ENCODE data around the gene CCNF.
"Not testable (repeated sequence)": the region's sequence is repeated elsewhere in the genome, so short reads cannot be mapped to it uniquely, and the experiment has no call there.

CCNF gene

GRCh38 chr16:2429034-2429770 lies at the start of gene CCNF:
TSS of gene CCNF (plus strand) at chr16:2429447. CDS start at chr16:2429482, 35 bp downstream.
- peak within 1 kb of the TSS; percentile 91 for H3K4me3 ChIP-seq (ENCODE audit: low read depth, low read length)
- peaks cover 13% of the 10 kb centered on the region; the same call in 1 of the 2 replicates for H3K27me3 ChIP-seq (ENCODE audit: control insufficient read depth, insufficient read depth, low read length)
- H3K9ac ChIP-seq (ENCODE audit: low read length) = peak within 1 kb of the TSS; percentile 94
- peaks cover 21% of the 10 kb centered on the region for H3K4me1 ChIP-seq (ENCODE audit: control insufficient read depth, insufficient read depth, low read length)
- H3K27ac ChIP-seq (ENCODE audit: low read depth, low read length) = peak within 1 kb of the TSS; percentile 85
- peaks cover 40% of the 10 kb centered on the region for H3K36me3 ChIP-seq (ENCODE audit: control insufficient read depth, insufficient read depth, low read length)
- H3K9me3 ChIP-seq (ENCODE audit: control insufficient read depth, insufficient read depth, low read depth, low read length) = no peaks in the 10 kb centered on the region

- Histone ChIP-seq H3K9me3 (ENCODE audit: control insufficient read depth, insufficient read depth, low read depth, low read length) (peaks cover under 1% of the 10 kb centered on the region; the same call in 1 of the 2 replicates), H3K27me3 (ENCODE audit: control insufficient read depth, insufficient read depth, low read length) (no peaks in the 10 kb centered on the region), H3K9ac (ENCODE audit: low read length) (no peak overlapping the region), H3K4me3 (ENCODE audit: low read depth, low read length) (no peak overlapping the region), H3K4me1 (ENCODE audit: control insufficient read depth, insufficient read depth, low read length) (peaks cover 14% of the 10 kb centered on the region), H3K27ac (ENCODE audit: low read depth, low read length) (no peak overlapping the region), H3K36me3 (ENCODE audit: control insufficient read depth, insufficient read depth, low read length) (no peaks in the 10 kb centered on the region)
These were observed 45.7 kb upstream of the CCNF start for GRCh38 chr16:2383501-2383900.

GRCh38 chr16:2384426-2384825 lies 44.8 kb upstream of the CCNF start:
- no peak overlapping the region for H3K4me3 ChIP-seq (ENCODE audit: low read depth, low read length)
- no peak overlapping the region for H3K27ac ChIP-seq (ENCODE audit: low read depth, low read length)
- peaks cover 14% of the 10 kb centered on the region for H3K4me1 ChIP-seq (ENCODE audit: control insufficient read depth, insufficient read depth, low read length)
- H3K27me3 ChIP-seq (ENCODE audit: control insufficient read depth, insufficient read depth, low read length) = no peaks in the 10 kb centered on the region
- H3K36me3 ChIP-seq (ENCODE audit: control insufficient read depth, insufficient read depth, low read length) = no peaks in the 10 kb centered on the region; the same call in 1 of the 2 replicates
- H3K9me3 ChIP-seq (ENCODE audit: control insufficient read depth, insufficient read depth, low read depth, low read length) = peaks cover 8% of the 10 kb centered on the region
- H3K9ac ChIP-seq (ENCODE audit: low read length) = no peak overlapping the region

- no peaks in the 10 kb centered on the region; the same call in 1 of the 2 replicates for H3K36me3 ChIP-seq (ENCODE audit: control insufficient read depth, insufficient read depth, low read length)
- peaks cover 8% of the 10 kb centered on the region for H3K9me3 ChIP-seq (ENCODE audit: control insufficient read depth, insufficient read depth, low read depth, low read length)
- peaks cover 14% of the 10 kb centered on the region for H3K4me1 ChIP-seq (ENCODE audit: control insufficient read depth, insufficient read depth, low read length)
- H3K4me3 ChIP-seq (ENCODE audit: low read depth, low read length) = no peak overlapping the region
- H3K27ac ChIP-seq (ENCODE audit: low read depth, low read length) = no peak overlapping the region
- no peak overlapping the region for H3K9ac ChIP-seq (ENCODE audit: low read length)
- H3K27me3 ChIP-seq (ENCODE audit: control insufficient read depth, insufficient read depth, low read length) = no peaks in the 10 kb centered on the region
These were observed 43.9 kb upstream of the CCNF start for GRCh38 chr16:2385190-2385836.

GRCh38 chr16:2385982-2386381 lies 43.3 kb upstream of the CCNF start:
- peaks cover 14% of the 10 kb centered on the region for H3K4me1 ChIP-seq (ENCODE audit: control insufficient read depth, insufficient read depth, low read length)
- not testable (repeated sequence) for H3K9ac ChIP-seq (ENCODE audit: low read length); H3K27ac ChIP-seq (ENCODE audit: low read depth, low read length); H3K27me3 ChIP-seq (ENCODE audit: control insufficient read depth, insufficient read depth, low read length); H3K9me3 ChIP-seq (ENCODE audit: control insufficient read depth, insufficient read depth, low read depth, low read length); H3K4me3 ChIP-seq (ENCODE audit: low read depth, low read length); H3K36me3 ChIP-seq (ENCODE audit: control insufficient read depth, insufficient read depth, low read length)

GRCh38 chr16:2386990-2387389 lies 42.3 kb upstream of the CCNF start:
- Histone ChIP-seq H3K4me3 (ENCODE audit: low read depth, low read length) (no peak overlapping the region), H3K27me3 (ENCODE audit: control insufficient read depth, insufficient read depth, low read length) (no peaks in the 10 kb centered on the region), H3K9me3 (ENCODE audit: control insufficient read depth, insufficient read depth, low read depth, low read length) (peaks cover 8% of the 10 kb centered on the region), H3K27ac (ENCODE audit: low read depth, low read length) (no peak overlapping the region), H3K4me1 (ENCODE audit: control insufficient read depth, insufficient read depth, low read length) (peaks cover 14% of the 10 kb centered on the region), H3K9ac (ENCODE audit: low read length) (no peak overlapping the region), H3K36me3 (ENCODE audit: control insufficient read depth, insufficient read depth, low read length) (no peaks in the 10 kb centered on the region; the same call in 1 of the 2 replicates)

- Histone ChIP-seq H3K27ac (ENCODE audit: low read depth, low read length) (no peak overlapping the region), H3K9me3 (ENCODE audit: control insufficient read depth, insufficient read depth, low read depth, low read length) (peaks cover 8% of the 10 kb centered on the region), H3K27me3 (ENCODE audit: control insufficient read depth, insufficient read depth, low read length) (no peaks in the 10 kb centered on the region), H3K4me1 (ENCODE audit: control insufficient read depth, insufficient read depth, low read length) (peaks cover 14% of the 10 kb centered on the region), H3K4me3 (ENCODE audit: low read depth, low read length) (no peak overlapping the region), H3K36me3 (ENCODE audit: control insufficient read depth, insufficient read depth, low read length) (no peaks in the 10 kb centered on the region; the same call in 1 of the 2 replicates), H3K9ac (ENCODE audit: low read length) (no peak overlapping the region)
These were observed 40.9 kb upstream of the CCNF start for GRCh38 chr16:2388139-2388874.

- no peaks in the 10 kb centered on the region for H3K27me3 ChIP-seq (ENCODE audit: control insufficient read depth, insufficient read depth, low read length)
- H3K4me1 ChIP-seq (ENCODE audit: control insufficient read depth, insufficient read depth, low read length) = peaks cover 14% of the 10 kb centered on the region
- H3K9ac ChIP-seq (ENCODE audit: low read length) = no peak overlapping the region
- H3K36me3 ChIP-seq (ENCODE audit: control insufficient read depth, insufficient read depth, low read length) = no peaks in the 10 kb centered on the region; the same call in 1 of the 2 replicates
- no peak overlapping the region for H3K27ac ChIP-seq (ENCODE audit: low read depth, low read length)
- no peak overlapping the region for H3K4me3 ChIP-seq (ENCODE audit: low read depth, low read length)
- peaks cover 8% of the 10 kb centered on the region for H3K9me3 ChIP-seq (ENCODE audit: control insufficient read depth, insufficient read depth, low read depth, low read length)
These were observed 40.3 kb upstream of the CCNF start for GRCh38 chr16:2388875-2389433.

GRCh38 chr16:2392025-2392424 lies 37.2 kb upstream of the CCNF start:
- Histone ChIP-seq H3K9ac (ENCODE audit: low read length) (no peak overlapping the region), H3K4me3 (ENCODE audit: low read depth, low read length) (no peak overlapping the region), H3K4me1 (ENCODE audit: control insufficient read depth, insufficient read depth, low read length) (peaks cover 3% of the 10 kb centered on the region; the same call in 1 of the 2 replicates), H3K27ac (ENCODE audit: low read depth, low read length) (no peak overlapping the region), H3K36me3 (ENCODE audit: control insufficient read depth, insufficient read depth, low read length) (no peaks in the 10 kb centered on the region; the same call in 1 of the 2 replicates), H3K9me3 (ENCODE audit: control insufficient read depth, insufficient read depth, low read depth, low read length) (peaks cover 8% of the 10 kb centered on the region), H3K27me3 (ENCODE audit: control insufficient read depth, insufficient read depth, low read length) (no peaks in the 10 kb centered on the region)

- Histone ChIP-seq H3K36me3 (ENCODE audit: control insufficient read depth, insufficient read depth, low read length) (no peaks in the 10 kb centered on the region), H3K9me3 (ENCODE audit: control insufficient read depth, insufficient read depth, low read depth, low read length) (no peaks in the 10 kb centered on the region), H3K4me3 (ENCODE audit: low read depth, low read length) (no peak overlapping the region), H3K4me1 (ENCODE audit: control insufficient read depth, insufficient read depth, low read length) (no peaks in the 10 kb centered on the region), H3K27ac (ENCODE audit: low read depth, low read length) (no peak overlapping the region), H3K9ac (ENCODE audit: low read length) (no peak overlapping the region), H3K27me3 (ENCODE audit: control insufficient read depth, insufficient read depth, low read length) (no peaks in the 10 kb centered on the region)
These were observed 30.7 kb upstream of the CCNF start for GRCh38 chr16:2398520-2398919.

Data from HUES6 (cell line).